B cell (primary cell): ENCODE data around the gene IMMP2L.

Experiments
- EZH2 ChIP-seq: IDR thresholded peaks from 2 replicates; pipeline ENCODE4 v1.6.1; 2012; ENCODE audit warnings: borderline replicate concordance, low read depth, mild to moderate bottlenecking, moderate library complexity, low read length; ENCODE audit not compliant: insufficient read depth, poor library complexity, severe bottlenecking
- TF ChIP-seq, protein P1 (sequence below): fragments of 200-600 bp; IDR thresholded peaks from one replicate; pipeline ENCODE4 v1.8.0; 2022; ENCODE audit warnings: antibody characterized with exemption, mild to moderate bottlenecking

DNA sequence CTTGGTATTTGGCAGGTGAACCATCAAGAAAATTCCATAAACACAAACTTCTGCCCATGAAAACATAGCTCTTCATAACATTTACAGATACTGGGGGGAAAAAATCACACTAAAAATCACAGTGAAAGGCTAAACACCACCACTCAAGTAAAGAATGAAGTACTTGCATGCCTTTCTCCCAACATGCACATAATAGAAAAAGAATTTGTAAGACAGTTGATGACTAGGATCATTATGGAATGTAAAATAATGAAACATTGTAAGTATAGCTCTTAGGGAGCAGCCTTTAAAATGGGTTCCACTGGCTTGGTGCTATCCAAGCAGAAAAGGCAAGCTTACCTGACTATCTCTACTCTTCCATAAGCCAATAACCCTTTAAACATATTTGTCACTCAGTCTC, 771.3 kb downstream of the IMMP2L start:
- TF ChIP-seq, protein P1, sequence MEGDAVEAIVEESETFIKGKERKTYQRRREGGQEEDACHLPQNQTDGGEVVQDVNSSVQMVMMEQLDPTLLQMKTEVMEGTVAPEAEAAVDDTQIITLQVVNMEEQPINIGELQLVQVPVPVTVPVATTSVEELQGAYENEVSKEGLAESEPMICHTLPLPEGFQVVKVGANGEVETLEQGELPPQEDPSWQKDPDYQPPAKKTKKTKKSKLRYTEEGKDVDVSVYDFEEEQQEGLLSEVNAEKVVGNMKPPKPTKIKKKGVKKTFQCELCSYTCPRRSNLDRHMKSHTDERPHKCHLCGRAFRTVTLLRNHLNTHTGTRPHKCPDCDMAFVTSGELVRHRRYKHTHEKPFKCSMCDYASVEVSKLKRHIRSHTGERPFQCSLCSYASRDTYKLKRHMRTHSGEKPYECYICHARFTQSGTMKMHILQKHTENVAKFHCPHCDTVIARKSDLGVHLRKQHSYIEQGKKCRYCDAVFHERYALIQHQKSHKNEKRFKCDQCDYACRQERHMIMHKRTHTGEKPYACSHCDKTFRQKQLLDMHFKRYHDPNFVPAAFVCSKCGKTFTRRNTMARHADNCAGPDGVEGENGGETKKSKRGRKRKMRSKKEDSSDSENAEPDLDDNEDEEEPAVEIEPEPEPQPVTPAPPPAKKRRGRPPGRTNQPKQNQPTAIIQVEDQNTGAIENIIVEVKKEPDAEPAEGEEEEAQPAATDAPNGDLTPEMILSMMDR = no peak
- no peak for TF ChIP-seq EZH2
